Body of pancreas (tissue), 4 donors: ENCODE results near the gene SNRPA1. TPM values are rescaled to one million over a fixed set of nuclear protein-coding genes. Genes with fewer than 3 reads are reported as not detected.

ENCODE experiments used
- ATAC-seq: fragments of 150-250 bp; one replicate; pipeline ENCODE4 v1.9.1; 2016
- DNase-seq, 4 donors: peaks; one replicate each; pipeline ENCODE4 v3.0.0-alpha.2; 2019
- H3K27ac ChIP-seq, 4 donors: fragments of 200-600 bp; sonication (generic); 1 replicate in 3 of 4; 2 replicates in 1 of 4; pipeline versions ENCODE4 v1.5.1 to v1.6.1; 2016 to 2019; ENCODE audit warnings: mild to moderate bottlenecking in 1 of 4, mixed read lengths in 1 of 4, moderate library complexity in 1 of 4
- H3K27me3 ChIP-seq, 2 donors: fragments of 200-600 bp; sonication (generic); one replicate each; pipeline ENCODE4 v1.6.0; 2016; ENCODE audit warnings: mild to moderate bottlenecking in 1 of 2
- H3K36me3 ChIP-seq, 2 donors: fragments of 200-600 bp; sonication (generic); replicated peaks in 1 of 2; 2 replicates each; pipeline ENCODE4 v1.5.1; 2016; ENCODE audit warnings: low read depth in 2 of 2; ENCODE audit not compliant: insufficient read depth in 1 of 2
- H3K4me1 ChIP-seq: fragments of 200-600 bp; sonication (generic); one replicate; pipeline ENCODE4 v1.6.0; 2016
- H3K4me3 ChIP-seq, 2 donors: fragments of 200-600 bp; sonication (generic); 1 replicate in 1 of 2; 2 replicates in 1 of 2; pipeline ENCODE4 v1.5.1; 2016 to 2019
- H3K9me3 ChIP-seq, 3 donors: fragments of 200-600 bp; sonication (generic); 1 replicate in 2 of 3; 2 replicates in 1 of 3; pipeline ENCODE4 v1.5.1; 2016
- CTCF ChIP-seq, 7 experiments: fragments of 450-650 bp in 4 of 7; fragments of 200-600 bp in 3 of 7; sonication (generic) in 3 of 7; IDR thresholded peaks; one replicate each; pipeline ENCODE4 v1.5.1; 2016 to 2019; ENCODE audit warnings: antibody characterized with exemption in 7 of 7
- POLR2A ChIP-seq, 3 donors: fragments of 450-650 bp; IDR thresholded peaks; one replicate each; pipeline ENCODE4 v1.6.1; 2016; ENCODE audit warnings: antibody characterized with exemption in 3 of 3, mild to moderate bottlenecking in 2 of 3
- WGBS, 2 donors: methylation state at CpG; one replicate each; pipeline ENCODE4 v1.1.5; 2017; 5-methylcytosine and 5-hydroxymethylcytosine counted together
- intact Hi-C: fragments of 100-400 bp; cut with DNase I; formaldehyde crosslinking; loops from one replicate; pipeline ENCODE4 v1.15.1; 2023
- total RNA-seq, 2 donors: library from RNA; depleted of rRNA; stranded (reverse); fragments of >200 nt; gene quantifications; one replicate each; pipeline ENCODE4 v1.1.0, GENCODE V29; 2016

The SNRPA1 gene
- total RNA-seq, 2 donors from 2014 or later, result 26.2 to 29.7 TPM

- DNase-seq (no peak), ATAC-seq (no peak)
- Histone ChIP-seq H3K9me3 (no peaks in the 10 kb centered on the region), H3K27me3 (no peaks in the 10 kb centered on the region), H3K4me3 (no peak overlapping the region), H3K36me3 (no peaks in the 10 kb centered on the region), H3K27ac (no peak overlapping the region), H3K4me1 (no peaks in the 10 kb centered on the region)
- intact Hi-C loops, result no loop called here
- WGBS, 2 donors, result 87 to 89% methylated on average over 7 of the region's 7 CpGs
- no peak for TF ChIP-seq POLR2A (IDR thresholded peaks at IDR 0.05)
- no peak for TF ChIP-seq CTCF (IDR thresholded peaks at IDR 0.05)
These were observed 37.0 kb upstream of the SNRPA1 start for GRCh38 chr15:101332061-101332467.

- Histone ChIP-seq H3K36me3 (no peaks in the 10 kb centered on the region), H3K4me3 (no peak overlapping the region), H3K27me3 (no peaks in the 10 kb centered on the region), H3K9me3 (no peaks in the 10 kb centered on the region), H3K4me1 (no peaks in the 10 kb centered on the region), H3K27ac (no peak overlapping the region)
- ATAC-seq (no peak), DNase-seq (no peak)
- intact Hi-C loops, result no loop called here
- WGBS, 2 donors, result 82 to 88% methylated on average over 6 to 9 of the region's 9 CpGs
- TF ChIP-seq CTCF (IDR thresholded peaks at IDR 0.05) (no peak), POLR2A (IDR thresholded peaks at IDR 0.05) (no peak)
These were observed 34.9 kb upstream of the SNRPA1 start for GRCh38 chr15:101329867-101330380.

GRCh38 chr15:101329309-101329863 lies 34.3 kb upstream of the SNRPA1 start:
- intact Hi-C loops, result no loop called here
- Histone ChIP-seq H3K4me3 (no peak overlapping the region), H3K27ac (no peak overlapping the region), H3K4me1 (no peaks in the 10 kb centered on the region), H3K27me3 (no peaks in the 10 kb centered on the region), H3K36me3 (no peaks in the 10 kb centered on the region), H3K9me3 (no peaks in the 10 kb centered on the region)
- WGBS, 2 donors, result 75 to 80% methylated on average over 9 to 14 of the region's 14 CpGs
- ATAC-seq, result no peak
- DNase-seq, result peak in 1 of 4 donors; percentile 2
- no peak for TF ChIP-seq CTCF (IDR thresholded peaks at IDR 0.05)
- TF ChIP-seq POLR2A (IDR thresholded peaks at IDR 0.05), result no peak

- intact Hi-C loops, result no loop called here
- WGBS, 2 donors, result 87 to 91% methylated on average over 14 of the region's 14 CpGs
- ATAC-seq, result no peak
These were observed 33.0 kb upstream of the SNRPA1 start for GRCh38 chr15:101328001-101328400.

More at GRCh38 chr15:101328001-101328400, 33.0 kb upstream of the SNRPA1 start:
- no peaks in the 10 kb centered on the region for H3K27me3 ChIP-seq
- H3K4me3 ChIP-seq, result no peak overlapping the region
- H3K36me3 ChIP-seq, result no peaks in the 10 kb centered on the region
- no peak for DNase-seq
- H3K9me3 ChIP-seq, result no peaks in the 10 kb centered on the region
- no peaks in the 10 kb centered on the region for H3K4me1 ChIP-seq
- H3K27ac ChIP-seq, result no peak overlapping the region
- TF ChIP-seq POLR2A (IDR thresholded peaks at IDR 0.05) (no peak), CTCF (IDR thresholded peaks at IDR 0.05) (no peak)
